LNCAP (cell line): Measurements from ENCODE around the gene MGRN1.

Experiments used
- CTCF ChIP-seq: fragments of 450-650 bp; IDR thresholded peaks from 2 replicates; pipeline ENCODE4 v1.5.1; 2017; ENCODE audit warnings: mild to moderate bottlenecking

Gene MGRN1

GRCh38 chr16:4641895-4642294, 17.3 kb downstream of the MGRN1 start:
- TF ChIP-seq CTCF: no peak

GRCh38 chr16:4646773-4647643, 22.4 kb downstream of the MGRN1 start:
- no peak for TF ChIP-seq CTCF

GRCh38 chr16:4647644-4647980, 23.0 kb downstream of the MGRN1 start:
- no peak for TF ChIP-seq CTCF

GRCh38 chr16:4648917-4649316, 24.3 kb downstream of the MGRN1 start:
- TF ChIP-seq CTCF: no peak

- TF ChIP-seq CTCF: no peak
These were observed 25.3 kb downstream of the MGRN1 start for GRCh38 chr16:4649744-4650442.

- peak; percentile 93 for TF ChIP-seq CTCF
These were observed 25.9 kb downstream of the MGRN1 start for GRCh38 chr16:4650443-4651074.

GRCh38 chr16:4651827-4652226, 27.2 kb downstream of the MGRN1 start:
- no peak for TF ChIP-seq CTCF
